ENCODE data around the gene IGLL1. TPM values are rescaled to one million over a fixed set of nuclear protein-coding genes. Genes with fewer than 3 reads are reported as not detected.

Gene IGLL1
- total and polyA plus RNA-seq, 7 experiments from 2014 or later: 0.72 TPM; not detected in 6

- intact Hi-C loops (cut with micrococcal nuclease): no loop called here
- no peak for DNase-seq
These were observed 48.0 kb downstream of the IGLL1 start for GRCh38 chr22:23531966-23532705.

GRCh38 chr22:23531283-23531956, 48.7 kb downstream of the IGLL1 start:
- H3K9me3 Mint-ChIP-seq: no peaks in the 10 kb centered on the region

More at GRCh38 chr22:23531966-23532705, 48.0 kb downstream of the IGLL1 start:
- POLR2A ChIA-PET: interaction anchor here (0.6 kb wide), 1 partner anchor 1537 kb away, joined by 3 read pairs; no protein-coding TSS in a partner anchor
- no peak overlapping the region for H3K4me3 ChIP-seq (ENCODE audit: low read length)
- no peaks in the 10 kb centered on the region for H3K9me3 Mint-ChIP-seq
- no peaks in the 10 kb centered on the region for H3K36me3 Mint-ChIP-seq
- no peaks in the 10 kb centered on the region for H3K9me3 ChIP-seq (ENCODE audit: control insufficient read depth in 2 of 3, low read length in 3 of 3)
- H3K4me1 ChIP-seq (ENCODE audit: control insufficient read depth in 2 of 2, insufficient read depth in 2 of 2, low read length in 2 of 2): no peaks in the 10 kb centered on the region
- H3K27ac Mint-ChIP-seq: peak overlapping the region in 1 of 9 donors; percentile 51
- no peak for ATAC-seq
- CTCF ChIA-PET: no interaction called here
- H3K4me3 Mint-ChIP-seq: no peak overlapping the region
- H3K36me3 ChIP-seq (ENCODE audit: control insufficient read depth in 2 of 3, insufficient read depth in 3 of 3, low read length in 3 of 3): no peaks in the 10 kb centered on the region
- H3K27me3 Mint-ChIP-seq: peaks cover 0 to 10% (median 4%) of the 10 kb centered on the region in 5 donors
- H3K4me1 Mint-ChIP-seq: peaks cover 0 to 8% (median 0%) of the 10 kb centered on the region in 7 donors
- no peaks in the 10 kb centered on the region for H3K27me3 ChIP-seq (ENCODE audit: control insufficient read depth in 2 of 2, insufficient read depth in 2 of 2, low read length in 2 of 2)
- H3K27ac ChIP-seq (ENCODE audit: low read depth, low read length): no peak overlapping the region

GRCh38 chr22:23530766-23531282, 49.3 kb downstream of the IGLL1 start:
- DNase-seq (no peak), ATAC-seq (no peak)
- Mint-ChIP-seq H3K4me3 (no peak overlapping the region), H3K36me3 (no peaks in the 10 kb centered on the region), H3K27me3 (peaks cover 0 to 10% (median 5%) of the 10 kb centered on the region in 5 donors), H3K4me1 (peaks cover 0 to 8% (median 0%) of the 10 kb centered on the region in 7 donors), H3K27ac (no peak overlapping the region), H3K9me3 (no peaks in the 10 kb centered on the region)
- ChIA-PET POLR2A (no interaction called here), CTCF (no interaction called here)
- no peak overlapping the region for H3K4me3 ChIP-seq (ENCODE audit: low read length)
- intact Hi-C loops (cut with micrococcal nuclease): no loop called here
- no peak overlapping the region for H3K27ac ChIP-seq (ENCODE audit: low read depth, low read length)
- H3K4me1 ChIP-seq (ENCODE audit: control insufficient read depth in 2 of 2, insufficient read depth in 2 of 2, low read length in 2 of 2): no peaks in the 10 kb centered on the region
- H3K36me3 ChIP-seq (ENCODE audit: control insufficient read depth in 2 of 3, insufficient read depth in 3 of 3, low read length in 3 of 3): no peaks in the 10 kb centered on the region
- no peaks in the 10 kb centered on the region for H3K9me3 ChIP-seq (ENCODE audit: control insufficient read depth in 2 of 3, low read length in 3 of 3)
- no peaks in the 10 kb centered on the region for H3K27me3 ChIP-seq (ENCODE audit: control insufficient read depth in 2 of 2, insufficient read depth in 2 of 2, low read length in 2 of 2)

More at GRCh38 chr22:23531283-23531956, 48.7 kb downstream of the IGLL1 start:
- Mint-ChIP-seq H3K4me1 (peaks cover 0 to 8% (median 0%) of the 10 kb centered on the region in 7 donors), H3K27me3 (peaks cover 0 to 10% (median 5%) of the 10 kb centered on the region in 5 donors), H3K27ac (no peak overlapping the region), H3K4me3 (no peak overlapping the region), H3K36me3 (no peaks in the 10 kb centered on the region)
- intact Hi-C loops (cut with micrococcal nuclease): no loop called here
- CTCF ChIA-PET: no interaction called here
- no peaks in the 10 kb centered on the region for H3K9me3 ChIP-seq (ENCODE audit: control insufficient read depth in 2 of 3, low read length in 3 of 3)
- H3K4me3 ChIP-seq (ENCODE audit: low read length): no peak overlapping the region
- H3K36me3 ChIP-seq (ENCODE audit: control insufficient read depth in 2 of 3, insufficient read depth in 3 of 3, low read length in 3 of 3): no peaks in the 10 kb centered on the region
- no peak overlapping the region for H3K27ac ChIP-seq (ENCODE audit: low read depth, low read length)
- no peak for DNase-seq
- POLR2A ChIA-PET: no interaction called here
- H3K27me3 ChIP-seq (ENCODE audit: control insufficient read depth in 2 of 2, insufficient read depth in 2 of 2, low read length in 2 of 2): no peaks in the 10 kb centered on the region
- no peak for ATAC-seq
- no peaks in the 10 kb centered on the region for H3K4me1 ChIP-seq (ENCODE audit: control insufficient read depth in 2 of 2, insufficient read depth in 2 of 2, low read length in 2 of 2)

- Histone ChIP-seq H3K4me1 (ENCODE audit: control insufficient read depth in 2 of 2, insufficient read depth in 2 of 2, low read length in 2 of 2) (no peaks in the 10 kb centered on the region), H3K9me3 (ENCODE audit: control insufficient read depth in 2 of 3, low read length in 3 of 3) (no peaks in the 10 kb centered on the region), H3K27me3 (ENCODE audit: control insufficient read depth in 2 of 2, insufficient read depth in 2 of 2, low read length in 2 of 2) (no peaks in the 10 kb centered on the region), H3K4me3 (ENCODE audit: low read length) (no peak overlapping the region), H3K36me3 (ENCODE audit: control insufficient read depth in 2 of 3, insufficient read depth in 3 of 3, low read length in 3 of 3) (no peaks in the 10 kb centered on the region), H3K27ac (ENCODE audit: low read depth, low read length) (no peak overlapping the region)
- intact Hi-C loops (cut with micrococcal nuclease): no loop called here
- Mint-ChIP-seq H3K27me3 (peaks cover 0 to 10% (median 5%) of the 10 kb centered on the region in 5 donors), H3K4me1 (peaks cover 0 to 8% (median 0%) of the 10 kb centered on the region in 7 donors), H3K9me3 (no peaks in the 10 kb centered on the region), H3K27ac (no peak overlapping the region), H3K4me3 (no peak overlapping the region), H3K36me3 (no peaks in the 10 kb centered on the region)
- DNase-seq: no peak
- ChIA-PET CTCF (no interaction called here), POLR2A (no interaction called here)
- ATAC-seq: no peak
These were observed 50.0 kb downstream of the IGLL1 start for GRCh38 chr22:23530106-23530505.

- intact Hi-C loops (cut with micrococcal nuclease): loop anchor here in 1 of 2 donors (10.0 kb wide), 1 partner anchor 345 kb away; the partner anchor contains the start of gene BCR
- Mint-ChIP-seq H3K9me3 (no peaks in the 10 kb centered on the region), H3K4me3 (no peak overlapping the region), H3K27ac (no peak overlapping the region), H3K36me3 (no peaks in the 10 kb centered on the region), H3K4me1 (peaks cover 0 to 8% (median 0%) of the 10 kb centered on the region in 7 donors), H3K27me3 (peaks cover 0 to 15% (median 5%) of the 10 kb centered on the region in 5 donors)
- ChIA-PET POLR2A (no interaction called here), CTCF (interaction anchor here (0.6 kb wide), 1 partner anchor 1477 kb away, joined by 3 read pairs; no protein-coding TSS in a partner anchor)
- no peaks in the 10 kb centered on the region for H3K36me3 ChIP-seq (ENCODE audit: control insufficient read depth in 2 of 3, insufficient read depth in 3 of 3, low read length in 3 of 3)
- no peaks in the 10 kb centered on the region for H3K4me1 ChIP-seq (ENCODE audit: control insufficient read depth in 2 of 2, insufficient read depth in 2 of 2, low read length in 2 of 2)
- H3K9me3 ChIP-seq (ENCODE audit: control insufficient read depth in 2 of 3, low read length in 3 of 3): no peaks in the 10 kb centered on the region
- no peak overlapping the region for H3K4me3 ChIP-seq (ENCODE audit: low read length)
- DNase-seq (no peak), ATAC-seq (no peak)
- H3K27ac ChIP-seq (ENCODE audit: low read depth, low read length): no peak overlapping the region
- H3K27me3 ChIP-seq (ENCODE audit: control insufficient read depth in 2 of 2, insufficient read depth in 2 of 2, low read length in 2 of 2): no peaks in the 10 kb centered on the region
These were observed 50.7 kb downstream of the IGLL1 start for GRCh38 chr22:23529166-23530103.
